Endothelial cell (in vitro differentiated cells): ENCODE results near the gene EFEMP2. TPM values are rescaled to one million over a fixed set of nuclear protein-coding genes. Genes with fewer than 3 reads are reported as not detected.

Source experiments
- DNase-seq: peaks from one replicate; pipeline ENCODE4 v3.0.0; 2021; ENCODE audit warnings: low spot score
- H3K27ac Mint-ChIP-seq: one replicate; pipeline ENCODE4 v1.8.0; 2021; ENCODE audit warnings: mixed read lengths, inconsistent platforms; ENCODE audit not compliant: unreplicated experiment
- H3K27me3 Mint-ChIP-seq: one replicate; pipeline ENCODE4 v1.8.0; 2021; ENCODE audit warnings: mild to moderate bottlenecking, moderate library complexity, mixed read lengths, inconsistent platforms; ENCODE audit not compliant: unreplicated experiment
- H3K36me3 Mint-ChIP-seq: one replicate; pipeline ENCODE4 v1.8.0; 2021; ENCODE audit warnings: mild to moderate bottlenecking, low read depth, mixed read lengths, inconsistent platforms; ENCODE audit not compliant: unreplicated experiment
- H3K4me1 Mint-ChIP-seq: one replicate; pipeline ENCODE4 v1.8.0; 2021; ENCODE audit warnings: mild to moderate bottlenecking, mixed read lengths, inconsistent platforms; ENCODE audit not compliant: unreplicated experiment
- H3K4me3 Mint-ChIP-seq: one replicate; pipeline ENCODE4 v1.8.0; 2021; ENCODE audit warnings: mild to moderate bottlenecking, mixed read lengths, inconsistent platforms; ENCODE audit not compliant: unreplicated experiment
- H3K9me3 Mint-ChIP-seq: one replicate; pipeline ENCODE4 v1.8.0; 2021; ENCODE audit warnings: mixed read lengths, inconsistent platforms; ENCODE audit not compliant: unreplicated experiment
- total RNA-seq: library from RNA; stranded (reverse); fragmentation: NEBNext Ultra II Directional; extraction: Animal tissue kit (Norgen Biotek cat#: 25700); gene quantifications from one replicate; pipeline ENCODE4 v1.2.1, GENCODE V29; 2021; ENCODE audit not compliant: unreplicated experiment
- TF ChIP-seq, protein P1 (sequence below): fragments of 200-600 bp; sonication (generic); IDR thresholded peaks from one replicate; pipeline ENCODE4 v1.5.0; 2021; ENCODE audit warnings: antibody characterized with exemption; ENCODE audit not compliant: unreplicated experiment

Gene EFEMP2
- total RNA-seq, 1 donor from 2014 or later: 248 TPM

- no peaks in the 10 kb centered on the region for H3K4me1 Mint-ChIP-seq
- no peaks in the 10 kb centered on the region for H3K36me3 Mint-ChIP-seq
- peak overlapping the region; percentile 82 for H3K4me3 Mint-ChIP-seq
- TF ChIP-seq, protein P1, sequence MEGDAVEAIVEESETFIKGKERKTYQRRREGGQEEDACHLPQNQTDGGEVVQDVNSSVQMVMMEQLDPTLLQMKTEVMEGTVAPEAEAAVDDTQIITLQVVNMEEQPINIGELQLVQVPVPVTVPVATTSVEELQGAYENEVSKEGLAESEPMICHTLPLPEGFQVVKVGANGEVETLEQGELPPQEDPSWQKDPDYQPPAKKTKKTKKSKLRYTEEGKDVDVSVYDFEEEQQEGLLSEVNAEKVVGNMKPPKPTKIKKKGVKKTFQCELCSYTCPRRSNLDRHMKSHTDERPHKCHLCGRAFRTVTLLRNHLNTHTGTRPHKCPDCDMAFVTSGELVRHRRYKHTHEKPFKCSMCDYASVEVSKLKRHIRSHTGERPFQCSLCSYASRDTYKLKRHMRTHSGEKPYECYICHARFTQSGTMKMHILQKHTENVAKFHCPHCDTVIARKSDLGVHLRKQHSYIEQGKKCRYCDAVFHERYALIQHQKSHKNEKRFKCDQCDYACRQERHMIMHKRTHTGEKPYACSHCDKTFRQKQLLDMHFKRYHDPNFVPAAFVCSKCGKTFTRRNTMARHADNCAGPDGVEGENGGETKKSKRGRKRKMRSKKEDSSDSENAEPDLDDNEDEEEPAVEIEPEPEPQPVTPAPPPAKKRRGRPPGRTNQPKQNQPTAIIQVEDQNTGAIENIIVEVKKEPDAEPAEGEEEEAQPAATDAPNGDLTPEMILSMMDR: no peak
- DNase-seq: no peak
- H3K27me3 Mint-ChIP-seq: peaks cover 3% of the 10 kb centered on the region
- no peak overlapping the region for H3K27ac Mint-ChIP-seq
- no peaks in the 10 kb centered on the region for H3K9me3 Mint-ChIP-seq
Observed at GRCh38 chr11:65817312-65817834, 55.2 kb downstream of the EFEMP2 start.

GRCh38 chr11:65816696-65817095 lies 55.9 kb downstream of the EFEMP2 start:
- Mint-ChIP-seq H3K27ac (no peak overlapping the region), H3K9me3 (no peaks in the 10 kb centered on the region), H3K36me3 (no peaks in the 10 kb centered on the region), H3K27me3 (peaks cover 3% of the 10 kb centered on the region), H3K4me3 (no peak overlapping the region), H3K4me1 (no peaks in the 10 kb centered on the region)
- TF ChIP-seq, protein P1: no peak
- no peak for DNase-seq

Other genes with a start within 250 kb of the EFEMP2 start
- 267 TPM for gene SIPA1, start 234.7 kb downstream of the EFEMP2 start, total RNA-seq
- 62.6 TPM for gene RELA, start 209.9 kb downstream of the EFEMP2 start, total RNA-seq
- gene KAT5, start 160.5 kb downstream of the EFEMP2 start, total RNA-seq: 28.2 TPM
- gene RNASEH2C, start 152.0 kb downstream of the EFEMP2 start, total RNA-seq: 38.6 TPM
- gene AP5B1, start 91.8 kb downstream of the EFEMP2 start, total RNA-seq: 3.4 TPM
- not detected for gene OVOL1, start 85.7 kb downstream of the EFEMP2 start, total RNA-seq
- 1.2 TPM for gene SNX32, start 38.8 kb downstream of the EFEMP2 start, total RNA-seq
- 1,740 TPM for gene CFL1, start 14.6 kb downstream of the EFEMP2 start, total RNA-seq
- 73.8 TPM for gene MUS81, start 12.4 kb downstream of the EFEMP2 start, total RNA-seq
- not detected for gene CTSW, start 7.0 kb upstream of the EFEMP2 start, total RNA-seq
- gene FIBP, start 15.7 kb upstream of the EFEMP2 start, total RNA-seq: 75.6 TPM
- gene CCDC85B, start 17.9 kb upstream of the EFEMP2 start, total RNA-seq: 90.7 TPM
- 1.3 TPM for gene FOSL1, start 27.6 kb upstream of the EFEMP2 start, total RNA-seq
- gene C11orf68, start 46.3 kb upstream of the EFEMP2 start, total RNA-seq: 31.1 TPM
- gene DRAP1, start 46.6 kb upstream of the EFEMP2 start, total RNA-seq: 79.6 TPM
- gene TSGA10IP, start 72.7 kb upstream of the EFEMP2 start, total RNA-seq: not detected
- 46.5 TPM for gene SART1, start 88.9 kb upstream of the EFEMP2 start, total RNA-seq
- gene EIF1AD, start 129.4 kb upstream of the EFEMP2 start, total RNA-seq: 34.9 TPM
- gene BANF1, start 129.7 kb upstream of the EFEMP2 start, total RNA-seq: 163 TPM
- gene CST6, start 139.2 kb upstream of the EFEMP2 start, total RNA-seq: not detected
- not detected for gene CATSPER1, start 153.7 kb upstream of the EFEMP2 start, total RNA-seq
- gene GAL3ST3, start 176.4 kb upstream of the EFEMP2 start, total RNA-seq: 0.87 TPM
- 174 TPM for gene SF3B2, start 179.6 kb upstream of the EFEMP2 start, total RNA-seq
- 114 TPM for gene PACS1, start 197.5 kb upstream of the EFEMP2 start, total RNA-seq